HG03521 (cell line): ENCODE results near the gene MAP2K1.
"Not testable (repeated sequence)": the region's sequence is repeated elsewhere in the genome, so short reads cannot be mapped to it uniquely, and the experiment has no call there.

ENCODE experiments used
- ATAC-seq: cut with Tn5 transposase; IDR thresholded peaks from one replicate; pipeline ENCODE4 v1.9.1; 2021; ENCODE audit warnings: mild to moderate bottlenecking, moderate library complexity; ENCODE audit not compliant: unreplicated experiment

Gene MAP2K1

GRCh38 chr15:66390678-66391077 lies 4.0 kb downstream of the MAP2K1 start:
- no peak for ATAC-seq

GRCh38 chr15:66393037-66393436 lies 6.3 kb downstream of the MAP2K1 start:
- not testable (repeated sequence) for ATAC-seq

- ATAC-seq: no peak
Observed at GRCh38 chr15:66394472-66394871, 7.8 kb downstream of the MAP2K1 start.

- no peak for ATAC-seq
Observed at GRCh38 chr15:66394915-66395314, 8.2 kb downstream of the MAP2K1 start.

GRCh38 chr15:66399276-66399675 lies 12.6 kb downstream of the MAP2K1 start:
- no peak for ATAC-seq

GRCh38 chr15:66400351-66400774 lies 13.7 kb downstream of the MAP2K1 start:
- ATAC-seq: no peak

- no peak for ATAC-seq
Observed at GRCh38 chr15:66401130-66402021, 14.7 kb downstream of the MAP2K1 start.

- ATAC-seq: no peak
Observed at GRCh38 chr15:66402761-66403284, 16.1 kb downstream of the MAP2K1 start.

- ATAC-seq: no peak
Observed at GRCh38 chr15:66403323-66403722, 16.6 kb downstream of the MAP2K1 start.

- ATAC-seq: no peak
Observed at GRCh38 chr15:66404122-66404521, 17.4 kb downstream of the MAP2K1 start.

GRCh38 chr15:66404532-66404931 lies 17.8 kb downstream of the MAP2K1 start:
- no peak for ATAC-seq

GRCh38 chr15:66405007-66405406 lies 18.3 kb downstream of the MAP2K1 start:
- no peak for ATAC-seq

GRCh38 chr15:66405615-66406014 lies 18.9 kb downstream of the MAP2K1 start:
- ATAC-seq: no peak

GRCh38 chr15:66408254-66408653 lies 21.5 kb downstream of the MAP2K1 start:
- no peak for ATAC-seq

GRCh38 chr15:66408675-66409282 lies 22.1 kb downstream of the MAP2K1 start:
- no peak for ATAC-seq

GRCh38 chr15:66409565-66410108 lies 22.9 kb downstream of the MAP2K1 start:
- no peak for ATAC-seq

- no peak for ATAC-seq
Observed at GRCh38 chr15:66411190-66411589, 24.5 kb downstream of the MAP2K1 start.

- ATAC-seq: no peak
Observed at GRCh38 chr15:66412220-66412619, 25.5 kb downstream of the MAP2K1 start.

- ATAC-seq: no peak
Observed at GRCh38 chr15:66413579-66413978, 26.9 kb downstream of the MAP2K1 start.

GRCh38 chr15:66415360-66415759 lies 28.6 kb downstream of the MAP2K1 start:
- ATAC-seq: no peak

- ATAC-seq: no peak
Observed at GRCh38 chr15:66417736-66418135, 31.0 kb downstream of the MAP2K1 start.

GRCh38 chr15:66419471-66419870 lies 32.8 kb downstream of the MAP2K1 start:
- ATAC-seq: no peak
